Measurements from ENCODE around the gene HSPD1.

GRCh38 chr2:197446844-197447243, 52.8 kb downstream of the HSPD1 start:
- TF ChIP-seq ZNF655 (CRISPR knock-in tag; IDR thresholded peaks at IDR 0.05): no peak
- TF ChIP-seq SAFB (IDR thresholded peaks at IDR 0.05; ENCODE audit: borderline replicate concordance, low read depth, low read length): no peak
- no peak for TF ChIP-seq USF2 (CRISPR knock-in tag; IDR thresholded peaks at IDR 0.05)
- no peak for TF ChIP-seq NR4A1 (CRISPR knock-in tag; IDR thresholded peaks at IDR 0.05)
- TF ChIP-seq NR4A1 (tag; IDR thresholded peaks at IDR 0.05): no peak
- TF ChIP-seq ZNF232 (CRISPR knock-in tag; IDR thresholded peaks at IDR 0.05): no peak
- no peak for TF ChIP-seq ZNF431 (CRISPR knock-in tag; IDR thresholded peaks at IDR 0.05)
- no peak for TF ChIP-seq MAX (CRISPR knock-in tag; IDR thresholded peaks at IDR 0.05)
- TF ChIP-seq CHD2 (IDR thresholded peaks at IDR 0.05; ENCODE audit: low read depth, low read length): no peak
- no peak for TF ChIP-seq RBM39 (optimal IDR thresholded peaks at IDR 0.05; ENCODE audit: low read depth, low read length)
- TF ChIP-seq SRF (CRISPR knock-in tag; IDR thresholded peaks at IDR 0.05): no peak

All from K562 (cell line).